WERI-Rb-1 (cell line): ENCODE results near the gene IFNA21.

ENCODE experiments used
- DNase-seq: peaks from one replicate; pipeline ENCODE4 v3.0.0-alpha.2; 2020
- H3K27ac ChIP-seq: fragments of 250-450 bp; sonication (Bioruptor Pico); 2 replicates; pipeline ENCODE4 v1.5.1; 2020; ENCODE audit warnings: mild to moderate bottlenecking, moderate library complexity
- H3K27me3 ChIP-seq: fragments of 250-450 bp; sonication (Bioruptor Pico); 2 replicates; pipeline ENCODE4 v1.5.1; 2021; ENCODE audit warnings: mild to moderate bottlenecking, low read depth, moderate library complexity; ENCODE audit not compliant: insufficient read depth, severe bottlenecking
- H3K36me3 ChIP-seq: fragments of 250-450 bp; sonication (Bioruptor Pico); 2 replicates; pipeline ENCODE4 v1.5.1; 2020; ENCODE audit warnings: mild to moderate bottlenecking, moderate library complexity
- H3K4me3 ChIP-seq: 2 replicates; pipeline ENCODE4 v1.5.1; 2011; ENCODE audit warnings: low read depth, mild to moderate bottlenecking, control low read depth, low read length
- H3K9me3 ChIP-seq: fragments of 250-450 bp; sonication (Bioruptor Pico); 2 replicates; pipeline ENCODE4 v1.5.1; 2021; ENCODE audit warnings: mild to moderate bottlenecking, moderate library complexity; ENCODE audit not compliant: severe bottlenecking
- TF ChIP-seq, protein P1 (sequence below): IDR thresholded peaks from 2 replicates; pipeline ENCODE4 v1.5.1; 2011; ENCODE audit warnings: low read depth, mild to moderate bottlenecking, control low read depth, inconsistent platforms, low read length

Gene IFNA21

DNA sequence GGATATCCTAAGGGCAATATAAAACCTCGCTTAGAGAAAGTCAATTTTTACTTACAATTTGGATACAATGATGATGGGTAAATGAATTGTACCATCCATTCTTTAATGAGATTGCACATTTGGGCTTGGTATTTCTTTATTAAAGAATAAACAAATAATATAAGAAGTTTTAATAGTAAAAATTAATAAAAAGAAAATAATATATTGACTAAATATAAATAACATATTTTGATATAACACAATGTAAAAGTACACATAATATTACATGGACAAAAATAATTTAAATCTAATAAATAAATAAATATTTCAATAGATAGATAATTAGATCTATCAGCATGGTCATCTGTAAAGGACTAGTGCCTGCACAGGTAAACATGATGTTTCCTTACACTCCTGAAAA, 944 bp downstream of the IFNA21 start:
- TF ChIP-seq, protein P1, sequence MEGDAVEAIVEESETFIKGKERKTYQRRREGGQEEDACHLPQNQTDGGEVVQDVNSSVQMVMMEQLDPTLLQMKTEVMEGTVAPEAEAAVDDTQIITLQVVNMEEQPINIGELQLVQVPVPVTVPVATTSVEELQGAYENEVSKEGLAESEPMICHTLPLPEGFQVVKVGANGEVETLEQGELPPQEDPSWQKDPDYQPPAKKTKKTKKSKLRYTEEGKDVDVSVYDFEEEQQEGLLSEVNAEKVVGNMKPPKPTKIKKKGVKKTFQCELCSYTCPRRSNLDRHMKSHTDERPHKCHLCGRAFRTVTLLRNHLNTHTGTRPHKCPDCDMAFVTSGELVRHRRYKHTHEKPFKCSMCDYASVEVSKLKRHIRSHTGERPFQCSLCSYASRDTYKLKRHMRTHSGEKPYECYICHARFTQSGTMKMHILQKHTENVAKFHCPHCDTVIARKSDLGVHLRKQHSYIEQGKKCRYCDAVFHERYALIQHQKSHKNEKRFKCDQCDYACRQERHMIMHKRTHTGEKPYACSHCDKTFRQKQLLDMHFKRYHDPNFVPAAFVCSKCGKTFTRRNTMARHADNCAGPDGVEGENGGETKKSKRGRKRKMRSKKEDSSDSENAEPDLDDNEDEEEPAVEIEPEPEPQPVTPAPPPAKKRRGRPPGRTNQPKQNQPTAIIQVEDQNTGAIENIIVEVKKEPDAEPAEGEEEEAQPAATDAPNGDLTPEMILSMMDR: no peak
- H3K9me3 ChIP-seq: no peaks in the 10 kb centered on the region
- no peaks in the 10 kb centered on the region for H3K27me3 ChIP-seq
- H3K36me3 ChIP-seq: no peaks in the 10 kb centered on the region
- DNase-seq: no peak
- H3K27ac ChIP-seq: no peak overlapping the region
- no peak overlapping the region for H3K4me3 ChIP-seq

DNA sequence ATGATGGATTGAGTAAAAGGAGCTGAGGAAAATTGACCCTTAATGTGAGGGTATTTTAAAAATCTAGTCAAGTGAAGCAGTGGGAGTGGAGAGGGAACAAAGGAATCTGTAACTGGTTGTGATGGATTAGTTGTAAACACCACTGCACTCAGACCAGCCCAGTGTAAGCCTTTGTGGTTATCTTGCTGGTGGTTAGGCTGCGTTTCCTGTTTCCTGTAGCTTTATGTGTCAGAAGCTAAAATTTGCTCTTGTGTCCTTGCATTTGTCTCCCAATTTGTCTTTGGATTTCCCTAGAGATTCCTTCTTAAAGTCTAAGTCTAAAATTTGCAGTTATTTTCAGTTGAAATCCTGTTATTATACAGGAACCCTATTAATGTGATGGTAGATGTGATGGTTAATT, 6.3 kb downstream of the IFNA21 start:
- DNase-seq: no peak
- H3K36me3 ChIP-seq: no peaks in the 10 kb centered on the region
- H3K9me3 ChIP-seq: no peaks in the 10 kb centered on the region
- no peaks in the 10 kb centered on the region for H3K27me3 ChIP-seq
- TF ChIP-seq, protein P1: no peak
- H3K27ac ChIP-seq: no peak overlapping the region
- no peak overlapping the region for H3K4me3 ChIP-seq

DNA sequence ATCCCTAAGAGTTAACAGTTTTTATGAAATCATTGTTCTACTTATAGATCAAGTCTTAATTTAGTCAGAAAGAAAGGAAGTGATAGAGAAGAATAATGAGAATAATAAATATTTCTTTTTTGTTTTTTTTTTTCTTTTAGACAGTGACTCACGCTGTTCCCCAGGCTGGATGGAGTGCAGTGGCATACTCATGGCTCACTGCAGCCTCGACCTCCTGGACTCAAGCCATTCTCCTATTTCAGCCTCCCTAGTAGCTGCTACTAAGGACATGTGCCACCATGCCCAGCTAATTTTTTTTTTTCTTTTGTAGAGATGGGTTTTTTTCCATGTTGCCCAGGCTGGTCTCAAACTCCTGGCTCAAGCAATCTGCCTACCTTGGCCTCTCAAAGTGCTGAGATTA, 11.0 kb downstream of the IFNA21 start:
- no peaks in the 10 kb centered on the region for H3K9me3 ChIP-seq
- no peak overlapping the region for H3K4me3 ChIP-seq
- DNase-seq: no peak
- no peaks in the 10 kb centered on the region for H3K36me3 ChIP-seq
- H3K27me3 ChIP-seq: peaks cover 10% of the 10 kb centered on the region
- TF ChIP-seq, protein P1: no peak
- H3K27ac ChIP-seq: no peak overlapping the region

DNA sequence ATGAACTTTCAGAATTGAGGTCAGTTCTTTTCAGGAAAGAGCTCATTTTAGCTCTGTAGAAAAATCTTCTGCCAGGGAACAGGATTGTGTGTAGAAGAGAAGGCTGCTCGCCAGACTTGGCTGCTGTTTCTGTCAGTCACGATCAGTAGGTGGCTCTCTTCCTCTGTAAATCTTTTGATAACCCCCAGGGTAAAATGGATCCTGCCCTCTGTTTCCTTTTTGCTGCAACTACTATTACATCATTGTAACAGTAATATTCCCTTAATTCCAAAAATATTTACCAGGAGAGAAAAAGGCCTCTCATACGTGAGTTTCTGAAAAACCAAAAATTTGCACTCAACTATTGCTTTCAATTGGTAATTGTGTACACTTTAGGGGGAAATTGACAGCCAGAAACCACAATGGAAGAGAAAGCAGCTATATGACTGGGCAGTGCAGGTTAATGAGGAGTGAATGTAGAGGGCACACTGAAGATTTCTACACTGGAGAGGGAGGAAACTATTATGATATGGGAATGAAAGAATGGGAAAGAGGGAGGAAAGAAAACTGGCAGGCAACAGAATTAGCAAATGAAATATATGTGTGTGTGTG, 12.3 kb downstream of the IFNA21 start:
- peaks cover 10% of the 10 kb centered on the region for H3K27me3 ChIP-seq
- H3K36me3 ChIP-seq: no peaks in the 10 kb centered on the region
- no peak overlapping the region for H3K27ac ChIP-seq
- peak; percentile 7 for DNase-seq
- TF ChIP-seq, protein P1: peak; percentile 47
- no peak overlapping the region for H3K4me3 ChIP-seq
- H3K9me3 ChIP-seq: no peaks in the 10 kb centered on the region

DNA sequence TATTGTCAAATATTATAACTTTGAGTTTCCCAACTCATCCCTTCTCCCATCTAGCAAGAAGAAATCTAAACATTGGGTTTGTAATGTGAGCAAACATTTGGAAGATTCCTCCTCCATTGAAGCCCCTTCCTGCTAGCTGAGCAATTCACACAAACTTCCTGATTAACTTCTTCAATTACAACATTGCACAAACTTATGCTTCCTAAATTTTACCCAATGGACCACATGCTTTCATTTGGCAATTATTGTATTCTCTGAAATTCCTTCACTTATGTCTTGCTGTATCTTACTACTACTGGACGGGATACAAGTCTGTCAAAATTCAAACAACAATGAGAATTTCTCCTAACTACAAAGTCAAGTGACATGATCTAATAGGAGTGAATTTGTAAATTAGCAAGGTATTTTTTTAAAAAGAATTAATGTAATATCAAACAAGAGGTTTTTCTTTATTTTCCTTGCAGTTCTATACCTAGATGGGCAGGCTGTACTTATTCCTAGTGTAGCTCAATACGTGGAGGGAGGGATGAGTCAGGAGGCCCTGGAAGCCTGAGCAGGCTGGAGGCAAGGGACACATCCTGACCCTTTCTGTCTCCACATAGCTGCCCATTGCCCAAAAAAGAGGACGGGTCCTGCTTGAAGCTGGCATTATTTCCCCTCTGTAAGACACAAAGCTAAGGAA, 13.0 kb downstream of the IFNA21 start:
- TF ChIP-seq, protein P1: no peak
- DNase-seq: no peak
- H3K4me3 ChIP-seq: no peak overlapping the region
- no peak overlapping the region for H3K27ac ChIP-seq
- H3K36me3 ChIP-seq: no peaks in the 10 kb centered on the region
- H3K27me3 ChIP-seq: peaks cover 10% of the 10 kb centered on the region
- no peaks in the 10 kb centered on the region for H3K9me3 ChIP-seq

DNA sequence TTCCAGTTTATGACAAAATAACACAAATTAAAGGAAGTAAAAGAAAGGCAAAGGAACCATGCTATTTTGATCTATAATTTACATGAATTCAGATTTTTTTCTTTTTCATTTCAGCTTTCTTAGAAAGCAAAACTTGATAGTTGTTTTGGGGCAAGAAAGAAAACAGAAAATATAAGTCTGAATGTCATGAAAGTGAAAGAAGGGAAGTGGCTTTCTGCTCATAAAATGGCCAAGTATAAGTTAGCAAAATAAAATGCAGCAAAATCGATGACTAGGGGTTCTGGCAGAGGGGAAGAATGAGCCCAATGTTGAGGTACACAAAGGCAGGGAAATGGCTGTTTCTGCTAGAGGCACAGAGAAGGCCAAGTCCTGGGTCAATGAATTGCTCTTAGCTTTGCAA, 21.9 kb downstream of the IFNA21 start:
- DNase-seq: no peak
- Histone ChIP-seq H3K27ac (no peak overlapping the region), H3K4me3 (no peak overlapping the region), H3K9me3 (no peaks in the 10 kb centered on the region), H3K27me3 (peaks cover 2% of the 10 kb centered on the region), H3K36me3 (no peaks in the 10 kb centered on the region)
- TF ChIP-seq, protein P1: no peak
